Osteoblast (primary cell): Measurements from ENCODE around the gene ZBTB48. TPM values are rescaled to one million over a fixed set of nuclear protein-coding genes. Genes with fewer than 3 reads are reported as not detected.

ENCODE experiments used
- DNase-seq: peaks from one replicate; pipeline ENCODE4 v3.0.0; 2011; ENCODE audit warnings: low spot score, mixed read lengths; ENCODE audit not compliant: insufficient read length; ENCODE audit errors: missing footprints
- H2AFZ ChIP-seq: 2 replicates; pipeline ENCODE4 v1.6.0; 2011; ENCODE audit warnings: mild to moderate bottlenecking, low read length
- H3K27ac ChIP-seq: 2 replicates; pipeline ENCODE4 v1.5.1; 2011; ENCODE audit warnings: mild to moderate bottlenecking, low read depth, low read length, moderate library complexity
- H3K27me3 ChIP-seq: 2 replicates; pipeline ENCODE4 v1.6.0; 2012; ENCODE audit warnings: mild to moderate bottlenecking, control low read depth, inconsistent platforms, low read length, moderate library complexity; ENCODE audit not compliant: insufficient read depth
- H3K36me3 ChIP-seq: 2 replicates; pipeline ENCODE4 v1.5.1; 2011; ENCODE audit warnings: mild to moderate bottlenecking, low read length, control low read depth, moderate library complexity; ENCODE audit not compliant: insufficient read depth
- H3K4me1 ChIP-seq: 2 replicates; pipeline ENCODE4 v1.5.1; 2011; ENCODE audit warnings: mild to moderate bottlenecking, low read length, control low read depth, moderate library complexity; ENCODE audit not compliant: insufficient read depth
- H3K4me2 ChIP-seq: 2 replicates; pipeline ENCODE4 v1.6.0; 2011; ENCODE audit warnings: mild to moderate bottlenecking, low read length; ENCODE audit not compliant: insufficient read depth
- H3K4me3 ChIP-seq: fragments of 200-600 bp; sonication (generic); 3 replicates; pipeline ENCODE4 v1.5.1; 2012; ENCODE audit warnings: mild to moderate bottlenecking, low read length, inconsistent platforms; ENCODE audit not compliant: insufficient read depth
- H3K79me2 ChIP-seq: 2 replicates; pipeline ENCODE4 v1.6.0; 2012; ENCODE audit warnings: mild to moderate bottlenecking, low read length, control low read depth, inconsistent platforms; ENCODE audit not compliant: insufficient read depth
- H3K9me3 ChIP-seq: 2 replicates; pipeline ENCODE4 v1.5.1; 2011; ENCODE audit warnings: low read depth, low read length, control low read depth
- H4K20me1 ChIP-seq: 2 replicates; pipeline ENCODE4 v1.6.0; 2012; ENCODE audit warnings: mild to moderate bottlenecking, low read length, control low read depth; ENCODE audit not compliant: insufficient read depth
- total RNA-seq: library from RNA; depleted of rRNA; stranded (reverse); fragments of >200 nt; gene quantifications from 2 replicates; pipeline ENCODE4 v1.2.3, GENCODE V29; 2012
- TF ChIP-seq, protein P1 (sequence below): IDR thresholded peaks from 2 replicates; pipeline ENCODE4 v1.5.1; 2011; ENCODE audit warnings: mild to moderate bottlenecking, low read depth, low read length, moderate library complexity; ENCODE audit errors: extremely low read depth

Gene ZBTB48
- total RNA-seq, 1 donor: 14.5 TPM

DNA sequence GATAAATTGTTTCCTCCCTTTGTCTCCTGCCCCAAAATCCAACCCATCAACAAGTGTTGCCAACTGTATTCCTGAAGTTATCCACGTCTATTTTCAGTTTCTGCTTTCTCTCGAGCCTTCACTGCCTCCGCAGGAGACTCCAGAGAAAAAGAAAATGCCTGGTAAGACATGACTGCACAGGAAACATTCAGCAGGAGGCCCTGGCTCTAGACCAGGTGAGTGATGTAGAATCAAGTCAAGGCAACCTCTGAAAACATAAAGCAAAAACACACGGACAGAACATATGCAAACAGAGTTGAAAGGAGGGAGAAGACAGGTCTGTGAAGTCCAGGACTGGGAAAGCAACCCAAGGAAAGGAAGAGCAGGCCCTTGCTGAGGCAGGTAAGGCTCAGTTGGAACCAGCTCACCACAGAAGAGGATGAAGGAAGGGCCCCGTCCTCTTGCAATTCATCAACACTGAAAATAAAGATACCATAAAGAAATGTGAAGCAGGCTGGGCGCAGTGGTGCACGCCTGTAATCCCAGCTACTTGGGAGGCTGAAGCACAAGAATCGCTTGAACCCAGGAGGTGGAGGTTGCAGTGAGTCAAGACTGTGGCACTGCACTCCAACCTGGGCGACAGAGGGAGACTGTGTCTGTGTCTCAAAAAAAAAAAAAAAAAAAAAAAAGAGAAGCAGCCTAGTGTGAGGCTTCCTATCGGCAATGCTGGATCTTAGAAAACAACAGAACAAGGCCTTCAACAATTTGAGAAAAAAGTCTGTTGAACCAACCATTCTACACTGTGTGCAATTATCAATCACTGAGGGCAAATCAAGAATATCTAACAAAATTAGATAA lies 34.3 kb upstream of the ZBTB48 start:
- no peaks in the 10 kb centered on the region for H3K9me3 ChIP-seq
- H3K4me1 ChIP-seq: peaks cover 8% of the 10 kb centered on the region
- no peaks in the 10 kb centered on the region for H4K20me1 ChIP-seq
- H3K27me3 ChIP-seq: no peaks in the 10 kb centered on the region
- H3K4me2 ChIP-seq: peak overlapping the region; percentile 6
- H3K79me2 ChIP-seq: no peaks in the 10 kb centered on the region
- peaks cover 60% of the 10 kb centered on the region for H3K36me3 ChIP-seq
- peak overlapping the region; percentile 8 for H3K27ac ChIP-seq
- TF ChIP-seq, protein P1, sequence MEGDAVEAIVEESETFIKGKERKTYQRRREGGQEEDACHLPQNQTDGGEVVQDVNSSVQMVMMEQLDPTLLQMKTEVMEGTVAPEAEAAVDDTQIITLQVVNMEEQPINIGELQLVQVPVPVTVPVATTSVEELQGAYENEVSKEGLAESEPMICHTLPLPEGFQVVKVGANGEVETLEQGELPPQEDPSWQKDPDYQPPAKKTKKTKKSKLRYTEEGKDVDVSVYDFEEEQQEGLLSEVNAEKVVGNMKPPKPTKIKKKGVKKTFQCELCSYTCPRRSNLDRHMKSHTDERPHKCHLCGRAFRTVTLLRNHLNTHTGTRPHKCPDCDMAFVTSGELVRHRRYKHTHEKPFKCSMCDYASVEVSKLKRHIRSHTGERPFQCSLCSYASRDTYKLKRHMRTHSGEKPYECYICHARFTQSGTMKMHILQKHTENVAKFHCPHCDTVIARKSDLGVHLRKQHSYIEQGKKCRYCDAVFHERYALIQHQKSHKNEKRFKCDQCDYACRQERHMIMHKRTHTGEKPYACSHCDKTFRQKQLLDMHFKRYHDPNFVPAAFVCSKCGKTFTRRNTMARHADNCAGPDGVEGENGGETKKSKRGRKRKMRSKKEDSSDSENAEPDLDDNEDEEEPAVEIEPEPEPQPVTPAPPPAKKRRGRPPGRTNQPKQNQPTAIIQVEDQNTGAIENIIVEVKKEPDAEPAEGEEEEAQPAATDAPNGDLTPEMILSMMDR: no peak
- no peak for DNase-seq
- no peak overlapping the region for H2AFZ ChIP-seq
- H3K4me3 ChIP-seq: no peak overlapping the region

DNA sequence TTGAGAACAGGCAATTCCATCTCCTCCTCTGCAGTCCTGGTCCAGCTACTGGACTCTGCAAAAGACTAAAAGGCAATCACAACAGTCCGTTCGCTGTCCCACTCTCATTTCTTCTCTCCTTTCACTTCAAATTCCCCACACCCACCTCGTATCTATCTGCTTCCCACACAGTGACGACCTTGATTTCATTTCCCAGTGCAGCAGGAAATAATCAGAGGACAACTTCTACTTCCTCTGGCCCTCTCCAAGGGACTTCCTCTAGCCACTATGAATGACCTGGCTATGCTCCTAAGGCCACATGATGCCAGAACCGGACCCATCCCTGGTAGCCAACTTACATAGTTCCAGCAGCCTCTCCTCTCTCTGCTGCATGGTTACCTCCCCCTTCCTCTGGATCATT lies 33.5 kb upstream of the ZBTB48 start:
- Histone ChIP-seq H3K27ac (no peak overlapping the region), H3K79me2 (peaks cover 5% of the 10 kb centered on the region), H3K9me3 (no peaks in the 10 kb centered on the region), H3K4me1 (peaks cover 8% of the 10 kb centered on the region), H3K27me3 (no peaks in the 10 kb centered on the region), H3K4me3 (no peak overlapping the region), H4K20me1 (no peaks in the 10 kb centered on the region), H2AFZ (no peak overlapping the region), H3K36me3 (peaks cover 58% of the 10 kb centered on the region), H3K4me2 (no peak overlapping the region)
- TF ChIP-seq, protein P1: no peak
- DNase-seq: no peak

DNA sequence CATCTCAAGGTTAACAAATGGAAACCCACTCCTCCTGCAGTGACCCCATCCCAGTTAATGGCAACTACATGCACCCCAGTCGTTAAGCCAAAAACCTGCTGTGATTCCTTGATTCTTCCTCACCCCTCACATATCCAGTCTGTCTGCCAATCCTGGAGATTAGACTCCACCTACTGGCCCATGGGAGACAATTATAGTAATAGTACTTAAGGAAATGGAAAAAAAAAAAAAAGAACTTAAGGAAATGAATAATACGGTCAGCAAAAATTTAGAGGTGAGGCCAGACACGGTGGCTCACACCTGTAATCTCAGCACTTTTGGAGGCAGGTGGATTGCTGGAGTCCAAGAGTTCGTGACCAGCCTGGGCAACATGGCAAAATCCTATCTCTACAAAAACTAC lies 32.5 kb upstream of the ZBTB48 start:
- H3K36me3 ChIP-seq: peaks cover 52% of the 10 kb centered on the region
- H2AFZ ChIP-seq: no peak overlapping the region
- TF ChIP-seq, protein P1: peak; percentile 14
- H4K20me1 ChIP-seq: no peaks in the 10 kb centered on the region
- H3K4me2 ChIP-seq: no peak overlapping the region
- H3K9me3 ChIP-seq: no peaks in the 10 kb centered on the region
- no peak overlapping the region for H3K27ac ChIP-seq
- peak; percentile 71 for DNase-seq
- no peaks in the 10 kb centered on the region for H3K27me3 ChIP-seq
- peaks cover 8% of the 10 kb centered on the region for H3K4me1 ChIP-seq
- no peak overlapping the region for H3K4me3 ChIP-seq
- H3K79me2 ChIP-seq: peaks cover 8% of the 10 kb centered on the region

DNA sequence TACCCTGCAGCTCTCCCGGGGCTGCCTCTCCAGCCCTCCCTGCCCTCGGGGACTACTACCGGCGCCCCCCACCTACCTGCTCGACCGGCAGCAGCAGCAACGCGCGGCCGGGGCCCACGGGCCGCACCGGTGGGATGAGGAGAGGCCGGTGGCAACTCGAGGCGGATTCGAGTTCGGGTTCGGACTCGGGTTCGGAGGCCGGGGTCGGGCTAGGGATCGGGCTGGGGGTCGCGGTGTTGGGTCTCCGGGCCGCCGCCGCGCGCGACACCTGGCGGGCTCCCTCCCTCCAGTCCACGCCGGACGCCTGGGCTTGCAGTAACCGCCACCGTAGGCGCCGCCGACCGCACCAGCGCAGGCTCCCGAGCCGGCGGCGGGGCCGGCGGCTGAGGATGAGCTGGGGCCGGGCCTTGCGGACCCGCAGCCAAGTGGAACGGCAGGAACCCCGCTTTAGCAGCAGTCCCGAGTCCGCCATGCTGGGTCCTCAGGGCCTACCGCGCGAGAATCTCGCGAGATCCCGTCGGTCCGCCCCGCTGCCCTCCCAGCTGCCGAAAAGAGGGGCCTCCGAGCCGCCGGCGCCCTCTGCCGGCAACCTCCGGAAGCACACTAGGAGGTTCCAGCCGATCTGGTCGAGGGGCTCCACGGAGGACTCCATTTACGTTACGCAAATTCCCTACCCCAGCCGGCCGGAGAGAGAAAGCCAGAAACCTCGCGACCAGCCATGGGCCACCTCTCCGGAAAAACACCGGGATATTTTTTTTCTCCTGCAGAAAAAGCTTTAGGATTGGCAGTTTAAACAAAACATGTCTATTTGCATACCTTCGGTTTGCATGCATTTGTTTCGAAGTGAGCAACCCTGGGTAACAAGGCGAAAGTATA lies 25.5 kb upstream of the ZBTB48 start, which contains the start of gene NOL9:
TSS of gene NOL9 (minus strand) at position 483 of the 876 bp plus-strand sequence. CDS start at position 472, 11 bp downstream.
- Histone ChIP-seq H3K4me1 (peaks cover 15% of the 10 kb centered on the region), H3K27ac (peak within 1 kb of the TSS; percentile 70)

More for the DNA sequence above, 25.5 kb upstream of the ZBTB48 start, which contains the start of gene NOL9:
- Histone ChIP-seq H3K4me3 (peak within 1 kb of the TSS; percentile 97), H3K36me3 (peaks cover 12% of the 10 kb centered on the region), H3K79me2 (peaks cover 28% of the 10 kb centered on the region), H3K4me2 (peak within 1 kb of the TSS; percentile 94), H3K9me3 (no peaks in the 10 kb centered on the region), H2AFZ (peak within 1 kb of the TSS; percentile 81), H3K27me3 (no peaks in the 10 kb centered on the region), H4K20me1 (peaks cover 4% of the 10 kb centered on the region)
- peak; percentile 99 for DNase-seq
- TF ChIP-seq, protein P1: peak; percentile 91
